GM10248 (cell line): ENCODE measurements around the gene ATP6V1G2.

Source experiments
- CTCF ChIA-PET: fragments of 300-600 bp; sonication (Branson Sonifier 250); formaldehyde crosslinking; extraction: SDS; loops from one replicate; lab custom pipeline; 2021; ENCODE audit warnings: antibody characterized with exemption; lab: Yijun Ruan, JAX
- POLR2A ChIA-PET: fragments of 350-650 bp; sonication (Branson Sonifier 250); formaldehyde crosslinking; extraction: SDS; loops from one replicate; lab custom pipeline; 2020; ENCODE audit warnings: antibody characterized with exemption; lab: Yijun Ruan, JAX
- DNase-seq: peaks from one replicate; pipeline ENCODE4 v3.0.0; 2012; ENCODE audit errors: extremely low spot score
- CTCF ChIP-seq: IDR thresholded peaks from 2 replicates; pipeline ENCODE4 v1.5.1; 2012; ENCODE audit warnings: mild to moderate bottlenecking, low read depth; ENCODE audit errors: extremely low read depth, missing control alignments, control extremely low read depth

ATP6V1G2 gene

GRCh38 chr6:31586008-31586407 is 39.6 kb upstream of the ATP6V1G2 start, which contains the start of gene LST1:
LST1 (plus strand) TSS chr6:31586277; CDS start chr6:31587300, 1,023 bp downstream.
- POLR2A ChIA-PET: interaction anchor here (0.6 to 3.0 kb wide), 5 partner anchors 10 to 58 kb away, joined by 3 to 41 read pairs (median 3); partner anchors contain the start of genes DDX39B, NFKBIL1 and TNF
- TF ChIP-seq CTCF: no peak
- DNase-seq: no peak
- CTCF ChIA-PET: interaction anchor here (1.0 to 54.8 kb wide), 5 partner anchors 6 to 93 kb away, joined by 3 to 2725 read pairs (median 10); partner anchors contain the start of genes ATP6V1G2, DDX39B, LST1 and LTA

- ChIA-PET CTCF (interaction anchor here (1.0 to 54.8 kb wide), 5 partner anchors 7 to 92 kb away, joined by 3 to 2725 read pairs (median 10); partner anchors contain the start of genes ATP6V1G2, DDX39B, LST1 and LTA), POLR2A (interaction anchor here (0.6 to 3.0 kb wide), 5 partner anchors 9 to 61 kb away, joined by 3 to 41 read pairs (median 3); partner anchors contain the start of genes DDX39B, NFKBIL1 and TNF)
- peak; percentile 47 for TF ChIP-seq CTCF
- DNase-seq: no peak
Measured at GRCh38 chr6:31585491-31585890, 39.1 kb upstream of the ATP6V1G2 start.

GRCh38 chr6:31582230-31582643 is 35.8 kb upstream of the ATP6V1G2 start, which contains the start of gene LTB:
LTB (minus strand) TSS chr6:31582424; CDS start chr6:31582417, 7 bp downstream.
- ChIA-PET CTCF (interaction anchor here (0.8 to 54.8 kb wide), 4 partner anchors 10 to 213 kb away, joined by 3 to 2725 read pairs (median 1370); partner anchors contain the start of genes AIF1, ATP6V1G2, DDX39B and LST1), POLR2A (interaction anchor here (0.5 to 1.9 kb wide), 3 partner anchors 11 to 84 kb away, joined by 3 to 8 read pairs (median 5); partner anchors contain the start of genes MICB and NCR3)
- DNase-seq: no peak
- no peak for TF ChIP-seq CTCF

DNA sequence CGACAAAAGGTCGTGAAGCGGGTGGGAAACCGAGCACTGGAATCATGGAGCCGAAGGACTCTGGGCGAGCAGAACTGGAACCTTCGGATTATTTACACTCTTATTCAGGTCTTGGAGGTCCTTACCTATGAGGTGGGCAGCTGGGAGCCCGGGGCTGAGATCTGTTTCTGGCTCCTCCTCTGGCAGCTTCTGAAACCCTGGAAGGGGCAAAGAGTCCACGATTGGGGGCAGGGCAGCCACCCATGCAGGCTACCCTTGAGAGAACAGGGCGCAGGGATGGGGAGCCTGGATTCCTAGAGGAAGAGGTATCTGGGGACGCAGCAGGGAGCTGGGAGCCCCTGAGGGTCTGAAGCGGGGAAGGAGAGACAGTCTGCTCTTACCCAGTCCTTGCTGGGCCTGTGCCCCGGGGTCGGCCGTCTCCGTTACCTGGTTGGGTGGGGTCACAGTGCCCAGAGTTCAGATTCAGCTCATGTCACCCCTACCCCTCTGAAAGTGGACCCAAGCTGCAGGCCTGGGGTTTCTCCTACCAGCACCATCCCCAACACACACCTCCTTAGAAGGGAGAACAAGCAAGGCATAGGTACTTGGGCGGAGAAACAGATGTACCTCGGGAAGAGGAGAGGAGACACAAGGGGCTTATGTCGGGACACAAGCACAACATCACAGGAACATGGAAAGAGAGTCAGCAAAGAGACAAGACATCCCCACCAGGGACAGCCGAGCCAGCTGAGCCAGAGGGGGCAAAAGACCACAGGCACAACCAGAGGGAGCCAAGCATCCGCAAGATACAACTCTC is 35.2 kb upstream of the ATP6V1G2 start:
- POLR2A ChIA-PET: interaction anchor here (0.9 to 2.2 kb wide), 5 partner anchors 11 to 83 kb away, joined by 3 to 8 read pairs (median 3); partner anchors contain the start of genes MICB and NCR3

DNA sequence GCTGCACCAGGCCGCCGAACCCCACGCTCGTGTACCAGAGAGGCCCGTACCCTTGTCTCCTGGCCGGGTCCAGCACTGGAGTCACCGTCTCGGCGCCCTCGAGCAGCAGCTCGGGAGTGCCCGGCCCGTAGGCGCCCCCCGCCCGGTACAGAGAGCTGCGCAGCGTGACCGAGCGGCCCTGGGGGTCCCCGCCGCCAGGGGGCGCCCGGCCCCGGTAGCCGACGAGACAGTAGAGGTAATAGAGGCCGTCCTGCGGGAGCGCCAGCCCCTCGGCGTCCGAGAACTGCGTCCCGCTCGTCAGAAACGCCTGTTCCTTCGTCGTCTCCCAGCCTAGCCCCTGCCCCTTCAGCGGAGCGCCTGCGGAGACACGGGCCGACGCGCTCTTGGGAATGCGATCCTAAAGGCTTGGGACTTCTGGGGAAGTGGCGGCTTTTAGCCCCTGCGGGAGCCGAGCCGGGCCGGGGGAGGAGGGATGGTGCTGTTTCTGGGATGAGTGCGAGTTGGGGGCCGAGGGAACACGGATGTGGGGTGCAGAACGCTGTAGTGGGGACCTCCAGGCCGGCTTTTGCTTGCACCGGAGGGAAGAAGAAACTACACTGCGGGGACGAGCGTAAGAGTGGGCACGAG is 34.5 kb upstream of the ATP6V1G2 start:
- peak; percentile 87 for DNase-seq
- peak; percentile 89 for TF ChIP-seq CTCF
- CTCF ChIA-PET: interaction anchor here (0.9 to 54.8 kb wide), 11 partner anchors 11 to 86 kb away, joined by 3 to 2725 read pairs (median 5); partner anchors contain the start of genes AIF1, APOM, ATP6V1G2 and DDX39B

More for the DNA sequence above, 35.2 kb upstream of the ATP6V1G2 start:
- CTCF ChIA-PET: interaction anchor here (2.4 to 54.8 kb wide), 4 partner anchors 11 to 74 kb away, joined by 6 to 2725 read pairs (median 1370); partner anchors contain the start of genes AIF1, APOM, ATP6V1G2 and DDX39B
- TF ChIP-seq CTCF: no peak
- DNase-seq: no peak

GRCh38 chr6:31580438-31580740 is 34.0 kb upstream of the ATP6V1G2 start:
- ChIA-PET CTCF (interaction anchor here (0.9 to 54.8 kb wide), 11 partner anchors 12 to 86 kb away, joined by 3 to 2725 read pairs (median 5); partner anchors contain the start of genes AIF1, APOM, ATP6V1G2 and DDX39B), POLR2A (interaction anchor here (0.6 to 7.1 kb wide), 4 partner anchors 10 to 966 kb away, joined by 3 to 86 read pairs (median 8); partner anchors contain the start of genes ATP6V1G2 and NFKBIL1)
- no peak for TF ChIP-seq CTCF
- DNase-seq: no peak

More for the DNA sequence above, 34.5 kb upstream of the ATP6V1G2 start:
- POLR2A ChIA-PET: interaction anchor here (0.6 to 7.1 kb wide), 6 partner anchors 10 to 966 kb away, joined by 3 to 86 read pairs (median 8); partner anchors contain the start of genes ATP6V1G2, NCR3 and NFKBIL1
